KBM-7 (cell line): ENCODE measurements around the gene CACNG1.

Experiments used
- DNase-seq: peaks from one replicate; pipeline ENCODE4 v3.0.0-alpha.2; 2015
- in situ Hi-C: fragments of 300-500 bp; cut with MboI; formaldehyde crosslinking; loops from 2 replicates; pipeline ENCODE4 v1.14.3; 2020; ENCODE audit warnings: low sequenced_read_pairs, low pct_unique_long_range_greater_than_20kb, mixed read lengths

Gene CACNG1

GRCh38 chr17:67049025-67049739, 4.8 kb downstream of the CACNG1 start:
- in situ Hi-C loops, result no loop called here
- no peak for DNase-seq

GRCh38 chr17:67050066-67050465, 5.7 kb downstream of the CACNG1 start:
- DNase-seq, result no peak

GRCh38 chr17:67050471-67051154, 6.3 kb downstream of the CACNG1 start:
- no peak for DNase-seq
- in situ Hi-C loops, result no loop called here

More at GRCh38 chr17:67050066-67050465, 5.7 kb downstream of the CACNG1 start:
- in situ Hi-C loops, result no loop called here

- in situ Hi-C loops, result no loop called here
These were observed 6.8 kb downstream of the CACNG1 start for GRCh38 chr17:67051155-67051538.

GRCh38 chr17:67051837-67052236, 7.5 kb downstream of the CACNG1 start:
- no peak for DNase-seq
- in situ Hi-C loops, result no loop called here

More at GRCh38 chr17:67051155-67051538, 6.8 kb downstream of the CACNG1 start:
- no peak for DNase-seq

GRCh38 chr17:67052720-67053437, 8.5 kb downstream of the CACNG1 start:
- in situ Hi-C loops, result no loop called here
- no peak for DNase-seq

GRCh38 chr17:67053438-67054000, 9.2 kb downstream of the CACNG1 start:
- in situ Hi-C loops, result no loop called here
- no peak for DNase-seq

GRCh38 chr17:67054011-67054591, 9.7 kb downstream of the CACNG1 start:
- DNase-seq, result no peak
- in situ Hi-C loops, result no loop called here

GRCh38 chr17:67054608-67055007, 10.3 kb downstream of the CACNG1 start:
- in situ Hi-C loops, result no loop called here
- DNase-seq, result no peak

- no peak for DNase-seq
- in situ Hi-C loops, result no loop called here
These were observed 10.7 kb downstream of the CACNG1 start for GRCh38 chr17:67055041-67055443.

GRCh38 chr17:67055811-67056745, 11.7 kb downstream of the CACNG1 start:
- DNase-seq, result no peak
- in situ Hi-C loops, result no loop called here

GRCh38 chr17:67056746-67057490, 12.6 kb downstream of the CACNG1 start:
- in situ Hi-C loops, result no loop called here
- no peak for DNase-seq

- in situ Hi-C loops, result no loop called here
- no peak for DNase-seq
These were observed 13.7 kb downstream of the CACNG1 start for GRCh38 chr17:67058036-67058435.

GRCh38 chr17:67059372-67059771, 15.0 kb downstream of the CACNG1 start:
- DNase-seq, result no peak
- in situ Hi-C loops, result no loop called here

- no peak for DNase-seq
- in situ Hi-C loops, result no loop called here
These were observed 18.8 kb downstream of the CACNG1 start for GRCh38 chr17:67063141-67063540.

GRCh38 chr17:67066717-67067116, 22.4 kb downstream of the CACNG1 start:
- in situ Hi-C loops, result no loop called here
- no peak for DNase-seq

GRCh38 chr17:67067571-67068482, 23.5 kb downstream of the CACNG1 start:
- DNase-seq, result no peak
- in situ Hi-C loops, result no loop called here
